Measurements from ENCODE around the gene ARHGAP11A.
"Not testable (repeated sequence)": the region's sequence is repeated elsewhere in the genome, so short reads cannot be mapped to it uniquely, and the experiment has no call there.

The ARHGAP11A gene, protein sequence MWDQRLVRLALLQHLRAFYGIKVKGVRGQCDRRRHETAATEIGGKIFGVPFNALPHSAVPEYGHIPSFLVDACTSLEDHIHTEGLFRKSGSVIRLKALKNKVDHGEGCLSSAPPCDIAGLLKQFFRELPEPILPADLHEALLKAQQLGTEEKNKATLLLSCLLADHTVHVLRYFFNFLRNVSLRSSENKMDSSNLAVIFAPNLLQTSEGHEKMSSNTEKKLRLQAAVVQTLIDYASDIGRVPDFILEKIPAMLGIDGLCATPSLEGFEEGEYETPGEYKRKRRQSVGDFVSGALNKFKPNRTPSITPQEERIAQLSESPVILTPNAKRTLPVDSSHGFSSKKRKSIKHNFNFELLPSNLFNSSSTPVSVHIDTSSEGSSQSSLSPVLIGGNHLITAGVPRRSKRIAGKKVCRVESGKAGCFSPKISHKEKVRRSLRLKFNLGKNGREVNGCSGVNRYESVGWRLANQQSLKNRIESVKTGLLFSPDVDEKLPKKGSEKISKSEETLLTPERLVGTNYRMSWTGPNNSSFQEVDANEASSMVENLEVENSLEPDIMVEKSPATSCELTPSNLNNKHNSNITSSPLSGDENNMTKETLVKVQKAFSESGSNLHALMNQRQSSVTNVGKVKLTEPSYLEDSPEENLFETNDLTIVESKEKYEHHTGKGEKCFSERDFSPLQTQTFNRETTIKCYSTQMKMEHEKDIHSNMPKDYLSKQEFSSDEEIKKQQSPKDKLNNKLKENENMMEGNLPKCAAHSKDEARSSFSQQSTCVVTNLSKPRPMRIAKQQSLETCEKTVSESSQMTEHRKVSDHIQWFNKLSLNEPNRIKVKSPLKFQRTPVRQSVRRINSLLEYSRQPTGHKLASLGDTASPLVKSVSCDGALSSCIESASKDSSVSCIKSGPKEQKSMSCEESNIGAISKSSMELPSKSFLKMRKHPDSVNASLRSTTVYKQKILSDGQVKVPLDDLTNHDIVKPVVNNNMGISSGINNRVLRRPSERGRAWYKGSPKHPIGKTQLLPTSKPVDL

DNA sequence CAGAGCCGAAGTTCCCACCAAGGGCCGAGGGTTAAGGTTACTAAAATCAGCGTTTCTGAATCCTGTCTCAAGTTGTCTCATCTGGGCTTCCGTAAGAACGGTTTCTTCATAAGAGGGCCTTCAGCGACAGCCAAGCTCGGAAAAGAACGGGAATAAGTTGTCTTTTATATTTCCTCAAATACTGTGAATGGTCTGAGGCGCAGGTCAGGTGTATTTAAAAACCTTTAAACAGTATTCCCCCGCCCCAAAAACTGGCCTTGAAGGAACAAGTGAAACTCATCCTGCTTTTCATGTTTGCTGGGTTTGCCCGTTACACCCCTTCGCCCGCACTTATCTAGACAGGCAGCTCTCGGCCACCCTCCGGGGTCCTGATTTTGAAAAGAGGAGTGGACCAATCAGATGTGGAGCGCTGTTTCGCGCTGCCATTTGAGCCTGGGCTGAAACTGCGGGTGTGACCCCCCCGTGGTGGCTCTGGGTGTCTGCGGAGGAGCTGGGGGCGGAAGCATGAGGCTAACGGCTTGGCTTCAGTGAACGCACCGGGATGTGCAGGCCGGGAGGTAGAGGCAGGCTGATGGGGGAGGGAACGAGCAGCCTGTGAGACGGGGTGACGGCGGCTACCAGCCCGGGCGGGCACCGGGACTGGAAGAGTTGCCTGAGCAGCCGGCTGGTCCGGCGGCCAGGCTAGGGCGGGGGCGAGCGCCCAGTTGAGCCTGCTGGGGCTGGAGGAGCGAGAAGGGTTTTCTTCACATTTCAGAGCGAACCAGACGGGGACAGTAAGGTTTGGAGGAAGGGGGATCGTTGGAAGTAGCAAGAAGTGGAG lies at the start of gene ARHGAP11A:
Gene ARHGAP11A (plus strand): TSS at position 454 of the 820 bp plus-strand sequence. CDS start 708 bp downstream, outside the sequence.
- not testable (repeated sequence) for DNase-seq

DNA sequence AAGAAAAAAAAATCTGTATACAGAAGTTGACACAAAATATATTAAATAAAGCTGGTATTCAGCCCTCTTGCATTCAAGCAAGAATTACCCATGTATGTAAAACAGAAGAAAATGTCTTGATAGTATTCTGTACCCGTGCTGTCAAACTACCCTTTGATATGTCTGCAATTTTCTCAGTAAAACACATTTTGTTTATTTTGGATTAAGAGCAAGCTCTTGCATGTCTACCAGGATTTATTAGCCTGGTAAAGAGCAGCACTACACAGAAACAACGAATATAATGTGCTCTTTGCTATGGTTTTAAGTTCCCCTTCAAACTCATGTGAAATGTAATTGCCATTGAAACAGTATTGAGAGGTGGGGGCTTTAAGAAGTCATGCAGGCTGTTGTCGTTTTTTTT lies 46.3 kb upstream of the ARHGAP11A start:
- DNase-seq, result not testable (repeated sequence)

DNA sequence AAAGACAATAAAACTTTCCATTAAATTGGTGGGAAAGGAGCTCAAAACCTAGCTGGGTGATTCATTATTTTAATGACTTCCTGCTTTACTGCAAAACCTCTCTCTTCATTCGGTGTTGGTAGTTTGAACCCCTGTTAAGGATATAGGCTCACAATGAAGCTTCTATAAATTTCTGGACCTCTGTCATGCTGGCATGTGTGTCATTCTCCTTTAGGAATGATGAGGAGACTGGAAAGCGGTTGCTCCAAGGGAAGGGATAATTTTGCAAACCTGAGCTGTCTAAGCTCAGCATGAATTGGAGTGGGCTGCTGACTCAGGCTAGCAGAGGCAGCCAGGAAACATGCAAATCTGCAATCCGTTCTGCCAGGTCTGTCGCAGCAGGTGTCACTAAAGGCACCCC lies 36.8 kb upstream of the ARHGAP11A start:
- not testable (repeated sequence) for DNase-seq

DNA sequence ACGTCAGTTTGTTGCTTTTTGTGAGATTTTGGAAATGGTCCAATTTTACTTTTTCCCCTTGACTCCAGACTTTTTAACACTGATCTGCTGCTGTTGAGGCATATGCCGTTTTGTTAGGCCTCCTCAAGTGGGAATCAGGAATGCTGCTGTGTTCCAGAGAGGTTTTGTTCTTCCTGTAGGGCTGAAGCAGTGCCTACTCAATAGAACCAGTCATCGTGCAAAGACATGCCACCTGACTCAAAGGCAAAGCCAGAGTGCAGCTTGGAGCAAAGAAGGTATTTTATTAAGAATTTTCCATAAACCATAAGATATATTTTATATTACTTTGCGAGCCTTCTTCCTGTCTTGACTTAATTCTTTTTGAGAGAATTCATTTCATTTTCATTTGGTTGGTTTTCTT lies 29.5 kb upstream of the ARHGAP11A start:
- DNase-seq, result not testable (repeated sequence)

DNA sequence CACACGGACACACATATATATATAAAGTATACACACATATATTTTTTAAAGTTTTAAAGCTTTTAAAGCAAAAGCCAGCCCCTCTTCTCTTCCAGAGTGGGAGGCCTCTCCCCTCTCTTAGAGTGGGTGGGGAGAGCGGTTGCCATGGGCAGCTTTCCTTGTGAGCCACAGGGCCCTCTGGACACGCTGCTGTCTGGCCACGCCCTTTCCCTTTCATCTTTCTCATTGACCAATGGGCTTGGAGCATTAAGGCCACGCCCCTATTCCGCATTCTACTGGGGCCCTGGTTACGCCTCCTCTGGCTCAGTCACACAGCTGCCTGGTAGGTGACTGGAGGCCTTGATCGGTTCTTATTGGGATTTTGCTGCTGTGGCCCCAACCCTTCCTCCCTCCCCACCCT lies 22.2 kb upstream of the ARHGAP11A start, which contains the start of gene GOLGA8N:
Gene GOLGA8N (plus strand): TSS at position 306 of the 400 bp plus-strand sequence.
- not testable (repeated sequence) for DNase-seq

DNA sequence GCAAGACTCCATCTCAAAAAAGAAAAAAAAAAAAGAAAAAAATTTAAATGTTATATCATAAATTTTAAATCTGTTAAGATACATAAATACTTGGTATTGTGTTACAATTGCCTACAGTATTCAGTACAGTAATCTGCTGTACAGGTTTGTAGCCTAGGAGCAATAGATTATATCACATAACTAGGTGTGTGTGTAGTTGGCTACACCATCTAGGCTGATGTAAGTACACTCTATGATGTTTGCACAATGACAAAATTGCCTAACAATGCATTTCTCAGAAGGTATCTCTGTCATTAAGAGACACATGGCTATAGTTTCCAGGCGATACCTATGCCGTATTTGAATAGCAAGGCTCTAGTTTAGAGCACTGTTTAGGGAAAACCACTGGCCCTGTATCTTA lies 5.8 kb upstream of the ARHGAP11A start:
- DNase-seq, result not testable (repeated sequence)

DNA sequence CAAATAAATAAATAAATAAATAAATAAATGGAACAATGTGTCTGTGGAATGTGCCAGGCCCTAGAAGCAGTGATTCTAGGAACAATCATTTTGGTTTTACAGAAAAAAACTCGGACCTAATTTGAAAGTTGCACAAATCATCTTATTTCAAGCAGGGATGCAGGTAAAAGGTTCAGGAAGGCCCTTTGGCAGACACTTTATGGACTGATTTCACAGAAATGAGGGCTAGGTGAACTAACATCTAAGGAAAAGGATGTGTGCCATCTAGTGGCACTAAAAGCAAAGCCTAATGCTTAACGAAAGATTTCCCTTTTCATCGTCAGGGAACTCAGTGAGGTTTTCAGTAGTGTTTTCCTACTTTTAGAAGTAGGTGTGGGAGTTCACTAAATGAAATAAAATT lies 4.6 kb upstream of the ARHGAP11A start:
- DNase-seq, result not testable (repeated sequence)

DNA sequence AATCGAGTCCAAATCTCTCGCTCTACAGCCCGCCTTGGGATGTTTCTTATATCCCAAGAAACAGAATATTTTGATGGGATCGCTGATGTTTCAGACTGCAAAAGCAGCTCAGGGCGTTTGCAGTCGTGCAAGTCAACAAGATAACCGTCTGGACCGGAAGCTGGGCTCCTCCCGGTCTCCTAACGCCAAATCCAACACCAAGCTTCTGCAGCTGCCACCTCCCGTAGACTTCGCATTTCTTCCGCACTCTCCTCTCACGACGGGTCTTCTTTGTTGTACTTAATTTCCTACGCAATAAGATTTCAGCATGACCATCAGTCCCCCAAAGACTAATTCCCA lies 623 bp upstream of the ARHGAP11A start:
- not testable (repeated sequence) for DNase-seq

DNA sequence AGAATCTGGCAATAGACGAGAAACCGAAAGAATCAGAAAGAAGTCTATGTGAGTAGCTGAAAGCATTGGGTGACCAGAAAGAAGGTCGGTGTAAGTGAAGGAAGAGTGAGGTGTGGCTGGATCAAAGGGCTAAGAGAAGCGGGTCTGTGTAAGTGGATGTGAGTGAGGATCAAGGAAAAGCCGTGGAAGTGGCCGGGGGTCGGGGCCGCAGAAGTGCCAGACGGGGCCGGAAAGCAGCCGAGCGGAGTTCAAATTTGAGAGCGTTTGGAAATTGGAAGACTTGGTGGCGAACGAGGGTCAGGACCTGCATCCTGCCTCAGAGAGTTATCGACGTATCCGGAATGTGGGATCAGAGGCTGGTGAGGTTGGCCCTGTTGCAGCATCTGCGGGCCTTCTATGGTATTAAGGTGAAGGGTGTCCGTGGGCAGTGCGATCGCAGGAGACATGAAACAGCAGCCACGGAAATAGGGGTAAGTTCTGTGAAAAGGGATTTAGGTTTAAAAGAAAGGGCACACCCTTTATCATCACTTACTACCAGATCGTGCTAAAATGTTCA lies 645 bp downstream of the ARHGAP11A start:
- not testable (repeated sequence) for DNase-seq

DNA sequence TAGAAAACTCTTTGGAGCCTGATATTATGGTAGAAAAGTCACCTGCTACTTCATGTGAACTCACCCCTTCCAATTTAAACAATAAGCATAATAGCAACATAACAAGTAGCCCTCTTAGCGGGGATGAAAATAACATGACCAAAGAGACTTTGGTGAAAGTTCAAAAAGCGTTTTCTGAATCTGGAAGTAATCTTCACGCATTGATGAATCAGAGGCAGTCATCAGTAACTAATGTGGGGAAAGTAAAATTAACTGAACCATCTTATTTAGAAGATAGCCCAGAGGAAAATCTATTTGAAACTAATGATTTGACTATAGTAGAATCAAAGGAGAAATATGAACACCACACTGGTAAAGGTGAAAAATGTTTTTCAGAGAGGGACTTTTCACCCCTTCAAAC lies 21.1 kb downstream of the ARHGAP11A start:
- DNase-seq, result no peak

DNA sequence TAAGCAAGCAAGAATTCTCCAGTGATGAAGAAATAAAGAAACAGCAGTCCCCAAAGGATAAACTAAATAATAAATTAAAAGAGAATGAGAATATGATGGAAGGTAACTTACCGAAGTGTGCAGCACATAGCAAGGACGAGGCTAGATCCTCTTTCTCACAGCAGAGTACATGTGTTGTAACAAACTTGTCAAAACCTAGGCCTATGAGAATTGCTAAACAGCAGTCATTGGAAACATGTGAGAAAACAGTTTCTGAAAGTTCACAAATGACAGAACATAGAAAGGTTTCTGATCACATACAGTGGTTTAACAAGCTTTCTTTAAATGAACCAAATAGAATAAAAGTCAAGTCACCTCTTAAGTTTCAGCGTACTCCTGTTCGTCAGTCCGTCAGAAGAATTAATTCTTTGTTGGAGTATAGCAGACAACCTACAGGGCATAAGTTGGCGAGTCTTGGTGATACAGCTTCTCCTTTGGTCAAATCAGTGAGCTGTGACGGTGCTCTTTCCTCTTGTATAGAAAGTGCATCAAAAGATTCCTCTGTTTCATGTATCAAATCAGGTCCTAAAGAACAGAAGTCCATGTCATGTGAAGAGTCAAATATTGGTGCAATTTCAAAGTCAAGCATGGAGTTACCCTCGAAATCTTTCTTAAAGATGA lies 21.7 kb downstream of the ARHGAP11A start:
- no peak for DNase-seq

DNA sequence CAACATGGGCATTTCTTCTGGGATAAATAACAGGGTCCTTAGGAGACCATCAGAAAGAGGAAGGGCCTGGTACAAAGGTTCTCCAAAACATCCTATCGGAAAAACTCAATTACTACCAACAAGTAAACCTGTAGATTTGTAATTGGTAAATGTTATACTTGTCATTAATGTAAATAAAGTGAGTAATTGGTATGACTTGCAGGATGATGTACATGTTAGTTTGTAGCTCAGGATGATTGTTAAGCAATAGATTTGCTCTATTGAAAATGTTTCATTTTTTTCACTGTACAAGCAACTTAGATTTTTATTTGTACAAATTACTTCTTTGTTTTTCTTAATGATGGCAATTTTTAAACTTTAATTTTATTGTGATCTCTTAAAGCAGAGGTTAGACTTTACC lies 22.4 kb downstream of the ARHGAP11A start:
- no peak for DNase-seq

DNA sequence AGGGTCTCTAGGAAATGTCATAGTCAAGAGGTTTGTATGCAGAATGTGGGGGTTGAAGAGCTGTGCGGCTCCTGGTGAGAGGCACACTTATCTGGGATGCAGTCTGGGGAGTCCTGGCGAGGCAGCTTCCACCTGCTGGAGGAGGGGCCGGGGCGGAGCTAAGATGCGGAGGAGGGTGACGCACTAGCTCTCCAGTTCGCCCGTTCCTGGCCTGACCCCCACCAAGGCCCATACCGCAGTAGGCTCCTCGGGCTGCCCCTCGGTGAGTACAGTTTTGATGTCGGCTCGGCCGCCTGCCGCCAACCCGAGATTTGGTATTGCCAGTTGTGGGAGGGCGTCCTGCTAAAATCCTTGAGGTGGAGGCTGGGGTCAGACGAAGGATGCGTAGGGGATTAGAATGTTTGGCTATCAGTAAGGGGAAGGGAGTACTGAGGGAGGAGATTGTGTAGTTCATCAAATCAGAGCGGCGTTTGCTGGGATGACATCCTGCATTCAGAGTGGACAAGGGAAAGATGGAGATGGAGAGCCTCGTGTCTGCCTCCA lies 26.3 kb downstream of the ARHGAP11A start, which contains the start of gene SCG5:
Gene SCG5 (plus strand): TSS at position 194 of the 543 bp plus-strand sequence. CDS start 1,883 bp downstream, outside the sequence.
- peak; percentile 95 for DNase-seq

DNA sequence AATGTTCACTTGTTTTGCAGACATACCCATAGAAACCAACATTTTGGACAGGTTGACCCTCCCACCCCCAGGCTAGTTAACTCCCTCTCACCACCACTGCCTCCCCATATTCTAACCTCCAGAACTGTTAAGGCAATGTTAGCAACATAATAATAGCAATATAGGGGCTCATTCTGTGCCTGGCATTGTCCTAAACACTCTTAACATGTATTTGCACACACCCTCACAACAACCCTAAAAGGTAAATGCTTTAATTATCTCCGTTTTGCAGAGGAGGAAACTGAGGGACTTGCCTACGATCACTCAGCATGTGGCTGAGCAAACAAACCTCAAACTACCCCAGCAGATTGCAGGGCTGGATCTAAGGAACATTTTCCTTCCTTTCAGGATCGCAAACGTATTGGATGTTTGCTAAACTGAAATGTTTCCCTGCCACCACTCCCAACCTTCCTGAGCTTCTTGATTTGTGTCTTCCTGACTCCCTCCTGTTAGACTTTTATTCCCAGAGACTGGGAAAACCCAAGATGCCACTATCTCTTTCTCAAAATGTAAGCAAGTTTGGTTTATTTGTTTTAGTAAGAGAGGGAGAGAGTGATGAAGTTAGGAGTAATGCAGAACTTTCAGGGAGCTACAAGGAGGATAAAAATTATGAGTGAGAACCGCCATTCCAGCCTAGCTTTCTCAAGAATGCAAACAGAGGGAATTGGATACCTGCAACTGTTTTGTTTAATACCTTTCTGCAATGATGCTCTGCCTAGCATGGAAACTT lies 27.5 kb downstream of the ARHGAP11A start:
- DNase-seq, result peak; percentile 87

DNA sequence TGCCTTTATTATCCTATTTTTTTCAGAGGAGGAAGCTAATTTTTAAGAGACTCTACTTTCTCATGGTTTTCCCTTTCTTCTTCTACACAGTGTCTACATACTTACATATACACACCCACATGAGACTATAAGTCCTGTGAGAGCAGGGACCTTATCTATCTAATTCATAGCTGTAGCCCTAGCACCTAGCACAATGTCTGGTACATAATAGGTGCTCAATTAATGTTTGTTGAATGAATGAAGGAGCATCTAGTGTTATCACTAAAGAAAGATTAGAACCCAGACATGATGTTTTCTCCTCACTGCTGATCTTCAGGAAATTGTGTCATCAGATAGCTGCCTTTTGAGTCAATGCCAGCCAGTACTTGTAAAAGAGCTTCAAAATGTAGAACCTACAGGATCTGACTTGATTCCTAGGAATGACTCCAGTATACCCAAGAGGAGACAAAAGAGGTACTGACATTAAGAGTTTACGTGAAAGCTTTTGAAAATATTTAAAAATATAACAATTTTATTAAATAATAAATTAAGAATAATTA lies 28.7 kb downstream of the ARHGAP11A start:
- DNase-seq, result no peak

DNA sequence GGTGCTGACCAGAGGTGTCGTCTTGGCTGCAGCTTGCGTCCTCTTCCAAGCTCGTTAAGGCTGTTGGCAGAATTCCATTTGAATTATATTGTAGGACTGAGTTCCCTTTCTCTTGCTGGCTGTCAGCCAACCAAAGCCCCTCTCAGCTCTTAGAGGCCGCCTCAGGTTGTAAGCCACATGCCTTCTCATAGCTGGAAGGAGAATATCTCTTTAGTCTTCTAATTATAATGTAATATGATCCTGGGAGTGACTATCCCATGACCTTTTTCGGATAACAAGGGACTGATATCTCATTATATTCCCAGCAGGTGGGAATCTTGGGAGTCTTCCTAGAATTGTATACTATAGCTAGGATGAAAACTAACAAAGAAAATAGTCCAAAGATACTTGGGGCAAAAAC lies 31.0 kb downstream of the ARHGAP11A start:
- DNase-seq, result peak; percentile 96

DNA sequence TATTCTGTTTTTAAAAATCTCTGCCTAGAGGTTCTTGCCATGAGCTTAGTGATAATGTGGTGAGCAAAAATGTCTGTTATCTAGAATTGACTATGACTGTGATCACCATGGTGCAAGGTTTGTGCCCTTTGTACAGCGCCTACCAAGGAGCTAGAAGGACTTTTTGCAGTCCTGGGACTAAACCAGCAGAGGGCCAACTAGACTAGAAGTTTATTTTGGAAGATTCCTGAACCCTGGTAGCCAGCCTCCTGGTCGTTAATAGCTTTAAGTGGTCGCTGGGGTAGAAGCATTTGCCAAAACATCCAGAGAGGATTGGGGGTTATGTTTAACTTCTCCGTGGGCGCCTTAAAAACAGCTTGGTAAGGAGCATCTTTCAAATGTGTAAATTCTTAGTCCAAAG lies 34.0 kb downstream of the ARHGAP11A start:
- peak; percentile 62 for DNase-seq

DNA sequence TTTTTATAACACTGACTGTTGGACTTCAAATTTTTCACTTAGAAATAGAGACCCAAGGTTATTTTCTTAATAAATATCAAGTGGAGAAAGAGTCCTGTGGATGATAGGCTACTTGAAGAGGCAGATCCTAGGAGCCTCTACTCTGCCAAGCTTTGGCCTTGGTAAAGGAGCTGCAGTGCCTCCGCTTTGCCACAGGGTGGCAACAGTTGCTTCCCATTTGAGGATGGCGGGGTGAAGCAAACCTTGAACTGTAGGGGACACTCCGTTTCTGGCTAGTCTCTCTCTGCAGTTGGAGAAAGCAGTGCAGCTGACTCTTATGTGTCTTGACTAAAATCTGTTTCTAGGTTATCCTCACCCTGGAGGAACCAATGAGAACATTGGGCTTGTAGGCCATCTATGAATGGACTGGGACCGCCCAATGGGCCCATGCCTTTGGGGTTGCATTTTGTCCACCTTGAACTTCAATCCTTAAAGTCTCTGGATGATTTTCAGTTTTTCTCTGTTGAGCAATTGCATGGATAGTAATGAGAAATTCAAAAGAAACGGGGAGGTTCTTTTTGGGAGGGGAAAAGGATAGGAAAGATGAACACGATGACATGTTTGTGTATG lies 36.0 kb downstream of the ARHGAP11A start:
- peak; percentile 87 for DNase-seq

DNA sequence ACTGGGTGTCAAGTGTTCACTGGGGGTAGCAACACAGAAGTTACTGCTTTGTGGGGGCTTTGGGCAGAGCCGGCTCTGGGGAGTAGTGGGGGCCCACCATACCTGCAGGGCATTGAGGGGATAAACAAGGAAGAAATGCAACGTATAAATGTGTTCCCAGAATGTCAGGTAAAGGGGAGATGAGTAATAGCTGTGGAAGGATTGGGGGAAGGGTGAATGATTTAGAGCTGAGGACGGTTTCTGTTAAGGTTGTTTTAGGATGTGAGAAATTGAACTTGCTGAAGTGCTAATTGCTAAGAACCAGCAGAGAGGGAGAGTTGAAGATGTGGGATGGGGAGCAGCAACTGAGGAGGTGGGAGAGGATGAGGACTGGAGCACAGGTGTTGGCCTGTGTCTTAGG lies 36.9 kb downstream of the ARHGAP11A start:
- DNase-seq, result no peak

DNA sequence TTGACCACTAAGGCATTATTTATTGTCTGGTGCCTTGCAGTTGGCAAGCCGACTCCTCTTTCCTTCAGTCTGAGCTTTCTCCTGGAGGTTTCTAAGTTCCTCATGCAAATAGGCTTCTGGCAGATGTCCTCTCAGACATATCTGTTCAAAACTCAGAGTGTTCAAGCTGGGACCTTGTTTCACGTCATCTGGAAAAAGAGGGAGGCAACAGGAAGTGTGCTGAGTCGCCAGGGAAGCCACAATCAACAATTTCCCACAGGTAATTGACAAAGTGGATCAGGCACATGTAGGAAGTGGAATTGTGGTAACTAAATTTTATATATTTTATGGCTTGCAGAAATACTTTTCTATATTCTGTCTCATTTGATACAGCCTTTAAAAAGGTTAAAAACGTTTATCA lies 40.8 kb downstream of the ARHGAP11A start:
- DNase-seq, result peak; percentile 38
